ENCODE results near the gene NRG3.

Gene NRG3

DNA sequence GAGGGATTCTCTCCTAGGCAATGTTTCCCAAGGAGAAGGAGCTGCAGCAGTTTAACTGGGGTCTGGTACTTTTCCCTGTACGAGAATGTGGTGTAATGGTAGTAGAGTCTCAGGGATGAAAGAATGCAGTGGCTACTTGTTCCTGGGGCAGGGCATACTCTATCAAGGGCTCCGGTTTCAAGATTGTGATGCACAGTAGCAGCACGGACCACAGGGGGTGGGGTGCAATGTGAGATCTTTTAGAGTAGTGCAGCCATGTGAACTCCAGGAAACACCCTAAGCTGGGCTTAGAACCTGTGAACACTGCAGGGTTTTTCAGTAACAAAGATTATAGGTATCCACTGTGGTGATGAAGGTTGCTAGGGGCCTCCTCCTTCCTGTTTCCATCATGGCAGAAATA is 903.9 kb downstream of the NRG3 start:
- Mint-ChIP-seq H3K4me1 (no peaks in the 10 kb centered on the region), H3K4me3 (no peak overlapping the region), H3K36me3 (no peaks in the 10 kb centered on the region), H3K27me3 (no peaks in the 10 kb centered on the region), H3K27ac (no peak overlapping the region), H3K9me3 (peaks cover 7 to 17% of the 10 kb centered on the region in 2 donors)
- DNase-seq (no peak), ATAC-seq (replicated peaks) (no peak)

GRCh38 chr10:82796510-82796909 is 921.5 kb downstream of the NRG3 start:
- no peak overlapping the region for H3K4me3 Mint-ChIP-seq

DNA sequence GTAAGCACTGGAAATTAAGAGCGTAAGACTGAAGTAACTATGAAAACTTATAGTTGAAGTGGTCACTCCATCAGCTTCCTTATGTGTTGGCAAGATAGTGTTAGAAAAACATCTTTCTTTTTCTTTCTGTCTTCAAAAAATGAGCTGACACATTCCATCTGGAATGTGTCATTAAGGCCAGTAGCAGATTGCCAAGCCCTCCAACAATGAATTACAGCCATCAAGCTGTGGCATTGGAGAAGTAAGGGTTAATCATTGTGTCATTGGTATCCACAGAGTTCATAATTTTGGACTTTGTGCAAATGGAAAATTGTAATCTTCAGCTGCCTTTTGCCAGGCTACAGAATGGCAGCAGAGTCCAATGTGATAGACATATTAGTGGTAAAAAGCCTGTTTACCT is 926.3 kb downstream of the NRG3 start:
- ATAC-seq (replicated peaks): no peak
- H3K27me3 Mint-ChIP-seq: no peaks in the 10 kb centered on the region
- H3K4me3 Mint-ChIP-seq: no peak overlapping the region
- H3K9me3 Mint-ChIP-seq: peaks cover 0 to 3% of the 10 kb centered on the region in 2 donors
- H3K27ac Mint-ChIP-seq: no peak overlapping the region
- no peaks in the 10 kb centered on the region for H3K4me1 Mint-ChIP-seq
- H3K36me3 Mint-ChIP-seq: no peaks in the 10 kb centered on the region
- no peak for DNase-seq

More at GRCh38 chr10:82796510-82796909, 921.5 kb downstream of the NRG3 start:
- Mint-ChIP-seq H3K36me3 (no peaks in the 10 kb centered on the region), H3K4me1 (no peaks in the 10 kb centered on the region), H3K27me3 (no peaks in the 10 kb centered on the region), H3K9me3 (no peaks in the 10 kb centered on the region), H3K27ac (no peak overlapping the region)
- ATAC-seq (replicated peaks) (no peak), DNase-seq (no peak)

DNA sequence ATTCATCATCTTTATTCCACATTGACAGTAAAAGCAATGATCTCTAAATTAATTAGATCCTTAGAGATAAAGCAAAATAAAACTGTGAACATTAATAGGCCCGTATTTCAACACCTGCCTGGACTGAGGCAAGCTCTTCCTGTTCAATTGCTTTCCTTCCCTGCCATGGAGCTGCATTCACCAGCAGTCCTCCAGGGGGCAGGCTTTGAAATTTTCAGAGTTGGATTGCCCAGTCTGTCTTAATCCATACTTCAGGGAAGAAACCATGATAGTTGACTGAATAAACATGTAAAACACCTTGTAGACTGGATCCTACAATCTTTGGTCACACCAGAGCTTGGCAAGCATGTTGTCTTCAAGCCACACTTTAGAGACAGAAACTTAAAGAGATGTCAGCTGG is 936.6 kb downstream of the NRG3 start:
- DNase-seq (peak; percentile 1), ATAC-seq (replicated peaks) (peak in 1 of 2 donors; percentile 41)
- Mint-ChIP-seq H3K36me3 (no peaks in the 10 kb centered on the region), H3K27me3 (no peaks in the 10 kb centered on the region), H3K9me3 (no peaks in the 10 kb centered on the region), H3K27ac (no peak overlapping the region), H3K4me3 (no peak overlapping the region), H3K4me1 (no peaks in the 10 kb centered on the region)

GRCh38 chr10:82813856-82814255 is 938.9 kb downstream of the NRG3 start:
- DNase-seq: no peak
- Mint-ChIP-seq H3K36me3 (no peaks in the 10 kb centered on the region), H3K4me3 (no peak overlapping the region), H3K27ac (no peak overlapping the region), H3K27me3 (no peaks in the 10 kb centered on the region), H3K9me3 (peaks cover 0 to 3% of the 10 kb centered on the region in 2 donors), H3K4me1 (no peaks in the 10 kb centered on the region)
- ATAC-seq (replicated peaks): no peak

DNA sequence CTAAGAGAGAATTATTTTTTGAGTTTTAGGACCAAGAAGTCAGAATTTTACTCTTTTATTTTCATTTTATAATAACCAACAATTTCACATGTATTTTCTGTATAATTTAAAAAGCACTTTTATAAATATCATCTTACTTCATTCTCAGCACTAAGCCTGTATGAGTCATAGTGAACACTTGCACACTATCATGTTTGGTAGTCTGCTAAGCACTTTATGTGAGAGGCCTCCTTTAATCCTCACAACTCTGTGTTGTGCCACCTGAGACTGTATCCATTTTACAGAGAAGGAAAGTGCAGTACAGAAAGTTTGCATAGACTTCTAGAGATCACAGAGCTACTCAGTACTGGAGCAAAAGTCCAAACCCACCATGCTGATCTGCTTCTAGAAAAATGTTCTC is 939.6 kb downstream of the NRG3 start:
- ATAC-seq (replicated peaks): no peak
- Mint-ChIP-seq H3K27me3 (no peaks in the 10 kb centered on the region), H3K4me3 (no peak overlapping the region), H3K27ac (no peak overlapping the region), H3K36me3 (no peaks in the 10 kb centered on the region), H3K4me1 (no peaks in the 10 kb centered on the region), H3K9me3 (peaks cover 0 to 3% of the 10 kb centered on the region in 2 donors)
- no peak for DNase-seq

- Mint-ChIP-seq H3K4me3 (no peak overlapping the region), H3K9me3 (peaks cover 0 to 3% of the 10 kb centered on the region in 2 donors), H3K27ac (no peak overlapping the region), H3K36me3 (no peaks in the 10 kb centered on the region), H3K4me1 (no peaks in the 10 kb centered on the region), H3K27me3 (no peaks in the 10 kb centered on the region)
- DNase-seq (no peak), ATAC-seq (replicated peaks) (no peak)
Measured at GRCh38 chr10:82815680-82816079, 940.7 kb downstream of the NRG3 start.

DNA sequence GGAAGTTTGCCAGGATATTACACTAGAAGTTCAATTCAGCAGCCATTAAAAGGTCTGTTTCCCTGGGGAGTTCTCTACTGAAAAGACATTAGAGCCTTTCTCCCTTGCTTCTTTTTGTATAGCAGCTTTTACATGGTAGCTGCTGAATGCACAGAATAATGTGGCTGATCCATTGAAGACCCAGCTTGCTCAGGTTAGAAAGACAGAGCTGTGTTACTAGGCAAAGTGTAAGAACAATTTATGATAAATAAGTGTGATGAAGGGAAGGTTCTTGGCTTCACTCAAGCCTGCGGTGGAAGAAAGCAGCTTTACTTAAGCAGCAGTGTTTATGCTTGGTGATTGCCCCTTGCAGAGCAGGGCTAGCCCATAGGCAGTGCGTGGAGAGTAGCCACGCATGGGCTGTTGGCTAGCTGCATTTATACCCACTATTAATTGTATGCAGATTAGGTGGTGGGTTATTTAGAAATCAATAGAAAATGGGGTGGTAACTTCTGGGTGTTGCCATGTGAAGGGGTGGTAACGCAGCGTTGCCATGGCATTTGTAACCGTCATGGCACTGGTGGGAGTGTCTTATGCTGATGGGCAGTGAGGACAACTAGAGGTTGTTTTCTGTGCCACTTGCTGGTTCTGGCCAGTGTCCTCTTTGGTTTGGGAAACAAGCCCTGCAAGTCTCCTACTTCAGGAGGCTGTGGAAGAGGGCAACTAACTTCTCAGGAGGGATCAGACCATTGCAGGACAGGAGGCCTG is 942.9 kb downstream of the NRG3 start:
- H3K27ac Mint-ChIP-seq: no peak overlapping the region
- H3K27me3 Mint-ChIP-seq: no peaks in the 10 kb centered on the region
- H3K4me3 Mint-ChIP-seq: no peak overlapping the region
- ATAC-seq (replicated peaks) (no peak), DNase-seq (no peak)
- no peaks in the 10 kb centered on the region for H3K4me1 Mint-ChIP-seq
- no peaks in the 10 kb centered on the region for H3K36me3 Mint-ChIP-seq
- peaks cover 1 to 7% of the 10 kb centered on the region in 2 donors for H3K9me3 Mint-ChIP-seq

DNA sequence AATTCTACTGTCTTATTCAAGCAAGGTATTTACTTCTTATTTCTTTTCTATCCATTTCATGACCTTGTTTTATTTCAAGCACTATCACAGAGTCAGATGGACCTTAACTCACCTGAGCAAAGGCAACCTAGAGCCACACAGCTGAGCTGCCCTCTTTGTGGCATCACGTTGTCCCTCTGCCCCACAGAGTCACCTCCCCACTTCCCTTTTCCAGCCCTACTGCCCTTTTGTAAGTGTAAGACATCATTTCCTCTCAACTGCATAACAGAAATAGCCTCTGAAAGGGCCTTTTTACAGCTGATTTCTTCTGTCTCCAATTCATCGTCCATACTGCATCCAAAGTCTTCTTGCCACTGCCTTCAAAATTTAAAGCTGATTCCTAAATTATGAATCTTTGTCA is 946.0 kb downstream of the NRG3 start:
- peak in 1 of 2 donors; percentile 21 for ATAC-seq (replicated peaks)

DNA sequence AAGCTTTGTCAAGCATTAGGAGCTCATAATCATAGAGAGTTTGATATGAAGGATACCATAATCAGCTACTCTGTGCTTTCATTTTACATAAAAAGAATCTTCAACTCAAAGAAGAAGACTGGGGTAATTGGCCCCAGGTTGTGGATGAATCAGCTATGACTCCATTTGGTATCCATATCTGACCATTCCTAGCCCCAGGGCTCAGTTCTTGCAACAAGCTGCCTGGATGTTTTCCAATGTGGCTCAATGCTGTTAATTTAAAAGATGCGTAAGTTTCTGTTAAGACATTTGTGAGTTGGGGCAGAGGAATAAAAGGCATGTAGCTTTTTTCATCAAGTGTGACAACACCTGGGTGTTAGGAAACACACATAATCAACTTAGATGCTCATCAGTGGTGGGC is 951.1 kb downstream of the NRG3 start:
- Mint-ChIP-seq H3K9me3 (peaks cover 1 to 2% of the 10 kb centered on the region in 2 donors), H3K27ac (no peak overlapping the region), H3K4me3 (no peak overlapping the region), H3K36me3 (no peaks in the 10 kb centered on the region), H3K27me3 (no peaks in the 10 kb centered on the region), H3K4me1 (no peaks in the 10 kb centered on the region)
- ATAC-seq (replicated peaks): no peak
- DNase-seq: no peak

More for the DNA sequence above, 946.0 kb downstream of the NRG3 start:
- H3K4me1 Mint-ChIP-seq: no peaks in the 10 kb centered on the region
- no peak overlapping the region for H3K4me3 Mint-ChIP-seq
- no peak overlapping the region for H3K27ac Mint-ChIP-seq
- H3K36me3 Mint-ChIP-seq: no peaks in the 10 kb centered on the region
- H3K9me3 Mint-ChIP-seq: peaks cover 1 to 7% of the 10 kb centered on the region in 2 donors
- DNase-seq: no peak
- H3K27me3 Mint-ChIP-seq: no peaks in the 10 kb centered on the region

- ATAC-seq (replicated peaks): no peak
- Mint-ChIP-seq H3K36me3 (no peaks in the 10 kb centered on the region), H3K4me3 (no peak overlapping the region), H3K9me3 (no peaks in the 10 kb centered on the region), H3K27me3 (no peaks in the 10 kb centered on the region), H3K27ac (no peak overlapping the region), H3K4me1 (no peaks in the 10 kb centered on the region)
- DNase-seq: no peak
Measured at GRCh38 chr10:82827901-82828300, 952.9 kb downstream of the NRG3 start.

GRCh38 chr10:82847242-82847641 is 972.2 kb downstream of the NRG3 start:
- Mint-ChIP-seq H3K4me1 (no peaks in the 10 kb centered on the region), H3K27ac (no peak overlapping the region), H3K36me3 (no peaks in the 10 kb centered on the region), H3K4me3 (no peak overlapping the region), H3K9me3 (peaks cover 4 to 8% of the 10 kb centered on the region in 2 donors), H3K27me3 (no peaks in the 10 kb centered on the region)
- no peak for DNase-seq
- no peak for ATAC-seq (replicated peaks)

DNA sequence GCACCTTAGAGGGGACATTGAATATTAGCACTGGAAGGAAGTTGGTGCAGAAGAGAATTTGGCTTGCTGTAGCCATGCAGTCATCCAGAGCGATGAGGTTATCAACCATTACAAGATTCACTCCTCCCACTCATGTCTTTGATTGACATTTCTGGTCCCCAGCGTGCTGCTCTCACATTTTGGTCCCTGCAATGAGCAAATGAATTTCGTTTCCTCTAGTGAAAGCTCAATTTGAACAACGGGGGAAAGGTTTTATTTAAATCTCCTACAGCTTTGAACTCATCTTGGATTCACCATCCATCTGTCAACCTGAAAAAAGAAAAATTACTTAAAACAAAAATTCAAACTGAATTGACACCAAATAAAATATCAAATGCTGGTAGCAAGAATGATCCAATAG is 975.2 kb downstream of the NRG3 start:
- DNase-seq (no peak), ATAC-seq (replicated peaks) (no peak)
- Mint-ChIP-seq H3K27ac (no peak overlapping the region), H3K9me3 (peaks cover 8% of the 10 kb centered on the region in 2 donors), H3K36me3 (no peaks in the 10 kb centered on the region), H3K4me3 (no peak overlapping the region), H3K4me1 (no peaks in the 10 kb centered on the region), H3K27me3 (no peaks in the 10 kb centered on the region)

GRCh38 chr10:82856957-82857613 is 982.1 kb downstream of the NRG3 start:
- peaks cover 0 to 8% of the 10 kb centered on the region in 2 donors for H3K9me3 Mint-ChIP-seq
- H3K27me3 Mint-ChIP-seq: no peaks in the 10 kb centered on the region
- no peak overlapping the region for H3K4me3 Mint-ChIP-seq
- no peaks in the 10 kb centered on the region for H3K36me3 Mint-ChIP-seq
- ATAC-seq (replicated peaks): no peak
- no peak for DNase-seq
- no peak overlapping the region for H3K27ac Mint-ChIP-seq
- no peaks in the 10 kb centered on the region for H3K4me1 Mint-ChIP-seq

DNA sequence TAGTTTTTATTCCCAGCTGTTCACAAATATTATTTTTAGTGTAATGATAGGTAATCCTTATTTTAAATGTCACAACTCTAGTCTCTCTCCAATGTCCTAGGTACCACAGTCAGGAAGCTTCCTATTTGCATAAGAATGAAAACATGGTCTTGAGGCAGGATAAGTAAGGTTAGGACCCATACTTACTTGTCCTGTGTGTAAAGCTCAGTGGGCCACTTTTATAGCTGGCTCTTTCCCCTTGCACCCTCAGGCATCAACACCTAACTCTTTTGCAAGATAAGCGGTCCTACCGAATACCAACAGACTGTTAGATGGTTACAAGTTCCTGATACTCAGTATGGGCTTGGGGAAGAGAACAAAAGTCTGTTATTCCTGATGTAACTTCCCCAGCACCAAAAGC is 986.9 kb downstream of the NRG3 start:
- DNase-seq (no peak), ATAC-seq (replicated peaks) (no peak)
- Mint-ChIP-seq H3K27ac (no peak overlapping the region), H3K27me3 (no peaks in the 10 kb centered on the region), H3K9me3 (peaks cover 4 to 8% of the 10 kb centered on the region in 2 donors), H3K4me3 (no peak overlapping the region), H3K36me3 (no peaks in the 10 kb centered on the region), H3K4me1 (no peaks in the 10 kb centered on the region)
